ENCODE data around the gene ZIC2. TPM values are rescaled to one million over a fixed set of nuclear protein-coding genes. Genes with fewer than 3 reads are reported as not detected.
A peak's percentile ranks its signal among the peaks of the same experiment; 100 is the strongest.

The ZIC2 gene
- total RNA-seq, 1 donor from 2014 or later, result not detected

- H3K4me1 Mint-ChIP-seq (ENCODE audit: low read depth), result peaks cover under 1% of the 10 kb centered on the region
- H3K27ac Mint-ChIP-seq, result no peak overlapping the region
- DNase-seq (ENCODE audit: low spot score, unreplicated experiment), result no peak
Observed at GRCh38 chr13:99989276-99990125, 7.9 kb downstream of the ZIC2 start.

GRCh38 chr13:99990126-99990977, 8.8 kb downstream of the ZIC2 start:
- Mint-ChIP-seq H3K36me3 (ENCODE audit: insufficient read depth) (no peaks in the 10 kb centered on the region), H3K4me3 (ENCODE audit: low read depth) (no peak overlapping the region), H3K9me3 (ENCODE audit: low read depth) (no peaks in the 10 kb centered on the region), H3K27me3 (peaks cover 97% of the 10 kb centered on the region), H3K27ac (no peak overlapping the region), H3K4me1 (ENCODE audit: low read depth) (no peaks in the 10 kb centered on the region)
- no peak for TF ChIP-seq CTCF (IDR thresholded peaks at IDR 0.05; ENCODE audit: unreplicated experiment)
- no peak for DNase-seq (ENCODE audit: low spot score, unreplicated experiment)

More at GRCh38 chr13:99989276-99990125, 7.9 kb downstream of the ZIC2 start:
- Mint-ChIP-seq H3K36me3 (ENCODE audit: insufficient read depth) (no peaks in the 10 kb centered on the region), H3K4me3 (ENCODE audit: low read depth) (no peak overlapping the region), H3K9me3 (ENCODE audit: low read depth) (no peaks in the 10 kb centered on the region), H3K27me3 (peaks cover 92% of the 10 kb centered on the region)
- no peak for TF ChIP-seq CTCF (IDR thresholded peaks at IDR 0.05; ENCODE audit: unreplicated experiment)

GRCh38 chr13:99991013-99991827, 9.6 kb downstream of the ZIC2 start:
- Mint-ChIP-seq H3K27ac (peak overlapping the region; percentile 29), H3K27me3 (peaks cover 98% of the 10 kb centered on the region), H3K4me3 (ENCODE audit: low read depth) (no peak overlapping the region), H3K9me3 (ENCODE audit: low read depth) (no peaks in the 10 kb centered on the region), H3K36me3 (ENCODE audit: insufficient read depth) (no peaks in the 10 kb centered on the region), H3K4me1 (ENCODE audit: low read depth) (no peaks in the 10 kb centered on the region)
- no peak for TF ChIP-seq CTCF (IDR thresholded peaks at IDR 0.05; ENCODE audit: unreplicated experiment)
- DNase-seq (ENCODE audit: low spot score, unreplicated experiment), result no peak

GRCh38 chr13:99991828-99992775, 10.5 kb downstream of the ZIC2 start:
- H3K27me3 Mint-ChIP-seq, result peaks cover 98% of the 10 kb centered on the region
- no peaks in the 10 kb centered on the region for H3K9me3 Mint-ChIP-seq (ENCODE audit: low read depth)
- DNase-seq (ENCODE audit: low spot score, unreplicated experiment), result no peak
- H3K27ac Mint-ChIP-seq, result peak overlapping the region; percentile 29
- no peaks in the 10 kb centered on the region for H3K36me3 Mint-ChIP-seq (ENCODE audit: insufficient read depth)
- no peaks in the 10 kb centered on the region for H3K4me1 Mint-ChIP-seq (ENCODE audit: low read depth)
- no peak for TF ChIP-seq CTCF (IDR thresholded peaks at IDR 0.05; ENCODE audit: unreplicated experiment)
- H3K4me3 Mint-ChIP-seq (ENCODE audit: low read depth), result no peak overlapping the region

Measured in progenitor cell of endocrine pancreas (in vitro differentiated cells).